ENCODE data around the gene ENTPD1.

The ENTPD1 gene

DNA sequence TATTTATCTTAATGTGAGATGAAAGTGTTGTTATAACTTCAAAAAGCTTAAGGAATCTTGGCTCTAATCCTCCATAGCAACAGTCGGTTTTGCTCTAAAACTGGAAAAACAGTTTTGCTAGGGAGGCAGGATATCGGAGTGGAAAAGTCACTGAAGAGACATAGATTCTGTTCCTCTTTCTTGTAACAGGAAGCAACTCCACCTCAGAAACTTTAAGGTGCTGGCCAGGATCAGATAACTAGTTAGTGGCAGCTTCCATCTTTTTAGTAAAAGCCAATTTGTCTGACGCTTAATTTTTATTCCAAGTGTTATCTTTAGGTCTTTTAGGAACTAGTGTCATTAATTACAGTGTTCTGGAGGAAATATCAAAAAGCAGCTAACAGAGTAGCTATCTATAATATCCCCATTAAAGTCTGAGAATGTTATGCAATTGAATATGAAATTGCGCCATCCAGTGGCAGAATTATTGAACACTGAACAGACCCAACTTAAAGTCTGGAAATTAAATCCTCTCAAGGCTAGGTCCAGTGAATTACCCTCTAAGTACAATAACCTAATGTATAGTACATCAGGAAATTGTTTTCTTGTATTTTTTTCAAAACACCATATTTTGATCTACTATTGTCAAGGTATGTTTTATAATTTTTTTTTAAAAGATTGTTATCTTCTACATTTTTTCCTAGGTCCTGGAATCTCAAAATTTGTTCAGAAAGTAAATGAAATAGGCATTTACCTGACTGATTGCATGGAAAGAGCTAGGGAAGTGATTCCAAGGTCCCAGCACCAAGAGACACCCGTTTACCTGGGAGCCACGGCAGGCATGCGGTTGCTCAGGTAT, 85.9 kb downstream of the ENTPD1 start:
- no peak for DNase-seq (ENCODE audit: low spot score)
- TF ChIP-seq, protein P1, sequence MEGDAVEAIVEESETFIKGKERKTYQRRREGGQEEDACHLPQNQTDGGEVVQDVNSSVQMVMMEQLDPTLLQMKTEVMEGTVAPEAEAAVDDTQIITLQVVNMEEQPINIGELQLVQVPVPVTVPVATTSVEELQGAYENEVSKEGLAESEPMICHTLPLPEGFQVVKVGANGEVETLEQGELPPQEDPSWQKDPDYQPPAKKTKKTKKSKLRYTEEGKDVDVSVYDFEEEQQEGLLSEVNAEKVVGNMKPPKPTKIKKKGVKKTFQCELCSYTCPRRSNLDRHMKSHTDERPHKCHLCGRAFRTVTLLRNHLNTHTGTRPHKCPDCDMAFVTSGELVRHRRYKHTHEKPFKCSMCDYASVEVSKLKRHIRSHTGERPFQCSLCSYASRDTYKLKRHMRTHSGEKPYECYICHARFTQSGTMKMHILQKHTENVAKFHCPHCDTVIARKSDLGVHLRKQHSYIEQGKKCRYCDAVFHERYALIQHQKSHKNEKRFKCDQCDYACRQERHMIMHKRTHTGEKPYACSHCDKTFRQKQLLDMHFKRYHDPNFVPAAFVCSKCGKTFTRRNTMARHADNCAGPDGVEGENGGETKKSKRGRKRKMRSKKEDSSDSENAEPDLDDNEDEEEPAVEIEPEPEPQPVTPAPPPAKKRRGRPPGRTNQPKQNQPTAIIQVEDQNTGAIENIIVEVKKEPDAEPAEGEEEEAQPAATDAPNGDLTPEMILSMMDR (IDR thresholded peaks at IDR 0.05; ENCODE audit: borderline replicate concordance, control extremely low read depth, extremely low read depth, insufficient read depth, missing control alignments), result peak; percentile 51
- in situ Hi-C loops (cut with MboI; ENCODE audit: low sequenced_read_pairs, unreplicated experiment), result no loop called here

- TF ChIP-seq, protein P1 (IDR thresholded peaks at IDR 0.05; ENCODE audit: borderline replicate concordance, control extremely low read depth, extremely low read depth, insufficient read depth, missing control alignments), result no peak
- in situ Hi-C loops (cut with MboI; ENCODE audit: low sequenced_read_pairs, unreplicated experiment), result no loop called here
- DNase-seq (ENCODE audit: low spot score), result no peak
Measured at GRCh38 chr10:95845411-95845810, 89.4 kb downstream of the ENTPD1 start.

- no peak for DNase-seq (ENCODE audit: low spot score)
- TF ChIP-seq, protein P1 (IDR thresholded peaks at IDR 0.05; ENCODE audit: borderline replicate concordance, control extremely low read depth, extremely low read depth, insufficient read depth, missing control alignments), result no peak
- in situ Hi-C loops (cut with MboI; ENCODE audit: low sequenced_read_pairs, unreplicated experiment), result no loop called here
Measured at GRCh38 chr10:95847007-95847406, 91.0 kb downstream of the ENTPD1 start.

GRCh38 chr10:95848841-95849240, 92.9 kb downstream of the ENTPD1 start:
- TF ChIP-seq, protein P1 (IDR thresholded peaks at IDR 0.05; ENCODE audit: borderline replicate concordance, control extremely low read depth, extremely low read depth, insufficient read depth, missing control alignments), result no peak
- in situ Hi-C loops (cut with MboI; ENCODE audit: low sequenced_read_pairs, unreplicated experiment), result no loop called here
- no peak for DNase-seq (ENCODE audit: low spot score)

- TF ChIP-seq, protein P1 (IDR thresholded peaks at IDR 0.05; ENCODE audit: borderline replicate concordance, control extremely low read depth, extremely low read depth, insufficient read depth, missing control alignments), result no peak
- no peak for DNase-seq (ENCODE audit: low spot score)
- in situ Hi-C loops (cut with MboI; ENCODE audit: low sequenced_read_pairs, unreplicated experiment), result no loop called here
Measured at GRCh38 chr10:95850791-95851190, 94.8 kb downstream of the ENTPD1 start.

GRCh38 chr10:95860166-95860940, 104.4 kb downstream of the ENTPD1 start:
- in situ Hi-C loops (cut with MboI; ENCODE audit: low sequenced_read_pairs, unreplicated experiment), result no loop called here
- no peak for DNase-seq (ENCODE audit: low spot score)
- TF ChIP-seq, protein P1 (IDR thresholded peaks at IDR 0.05; ENCODE audit: borderline replicate concordance, control extremely low read depth, extremely low read depth, insufficient read depth, missing control alignments), result no peak
